OCI-LY1 (cell line): ENCODE data around the gene FGD4.

Experiments
- CTCF ChIP-seq: fragments of 200-600 bp; sonication (generic), shearing (Covaris generic); IDR thresholded peaks from 2 replicates; pipeline ENCODE4 v1.5.1; 2017; ENCODE audit warnings: mild to moderate bottlenecking, antibody characterized with exemption, low read length, moderate library complexity, mixed read lengths
- EZH2 ChIP-seq: fragments of 200-600 bp; sonication (generic), shearing (Covaris generic); IDR thresholded peaks from 2 replicates; pipeline ENCODE4 v1.8.0; 2017; ENCODE audit warnings: borderline replicate concordance, mixed run types, mild to moderate bottlenecking, antibody characterized with exemption, low read length, moderate library complexity, mixed read lengths

- TF ChIP-seq CTCF (no peak), EZH2 (no peak)
Observed at GRCh38 chr12:32466986-32467711, 67.8 kb downstream of the FGD4 start.
